ENCODE measurements around the gene PPP1R37. TPM values are rescaled to one million over a fixed set of nuclear protein-coding genes. Genes with fewer than 3 reads are reported as not detected.

The PPP1R37 gene
- total and polyA plus RNA-seq, 4 donors, result 1.8 to 10.4 (median 9.3) TPM

DNA sequence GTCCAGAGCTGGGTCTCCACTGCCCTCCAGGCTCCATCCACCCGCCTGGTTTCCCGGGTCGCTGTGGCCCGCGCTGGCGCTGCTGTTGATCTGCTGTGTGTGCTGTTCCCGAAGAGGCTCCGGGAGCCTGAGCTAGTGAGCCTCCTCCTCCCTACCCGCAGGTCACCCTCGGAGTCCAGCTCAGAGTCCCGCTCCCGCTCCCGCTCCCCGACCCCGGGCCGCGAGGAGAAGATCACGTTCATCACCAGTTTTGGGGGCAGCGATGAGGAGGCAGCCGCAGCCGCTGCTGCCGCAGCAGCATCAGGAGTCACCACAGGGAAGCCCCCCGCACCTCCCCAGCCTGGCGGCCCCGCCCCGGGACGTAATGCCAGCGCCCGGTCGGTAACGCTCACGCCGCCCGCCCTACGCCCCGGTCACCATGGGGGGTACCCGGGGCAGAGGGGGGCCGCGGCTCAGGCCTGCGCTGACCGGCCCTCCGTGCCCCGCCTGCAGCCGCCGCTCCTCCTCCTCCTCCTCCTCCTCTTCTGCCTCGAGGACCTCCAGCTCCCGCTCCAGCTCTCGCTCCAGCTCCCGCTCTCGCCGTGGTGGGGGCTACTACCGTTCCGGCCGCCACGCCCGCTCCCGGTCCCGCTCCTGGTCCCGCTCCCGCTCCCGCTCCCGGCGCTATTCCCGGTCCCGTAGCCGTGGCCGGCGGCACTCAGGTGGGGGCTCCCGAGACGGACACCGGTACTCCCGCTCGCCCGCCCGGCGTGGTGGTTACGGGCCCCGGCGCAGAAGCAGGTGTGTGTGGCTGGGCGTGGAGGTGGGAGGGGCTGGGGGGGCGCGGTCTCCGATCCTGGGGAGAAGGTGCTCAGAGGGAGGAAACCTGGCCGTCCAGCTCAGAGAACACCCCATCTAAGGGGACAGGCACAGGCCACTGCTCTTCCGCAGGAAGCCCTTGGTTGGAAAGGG, 28.9 kb upstream of the PPP1R37 start:
- H3K27me3 ChIP-seq (ENCODE audit: control insufficient read depth in 4 of 4, insufficient read depth in 4 of 4, low read length in 3 of 4), result no peaks in the 10 kb centered on the region
- DNase-seq (ENCODE audit: low spot score), result no peak
- H3K4me3 ChIP-seq (ENCODE audit: low read depth in 1 of 3, low read length in 3 of 3), result no peak overlapping the region
- no peak overlapping the region for H3K9ac ChIP-seq (ENCODE audit: low read depth in 1 of 2, low read length in 2 of 2)
- peaks cover 46 to 72% (median 53%) of the 10 kb centered on the region in 4 donors for H3K36me3 ChIP-seq (ENCODE audit: control insufficient read depth in 4 of 4, insufficient read depth in 3 of 4, low read depth in 1 of 4, low read length in 3 of 4)
- H3K9me3 ChIP-seq (ENCODE audit: control insufficient read depth in 4 of 4, low read length in 3 of 4), result no peaks in the 10 kb centered on the region
- WGBS, result 96% methylated on average over 85 of the region's 85 CpGs
- no peak overlapping the region for H3K27ac ChIP-seq (ENCODE audit: low read depth in 1 of 2, low read length in 2 of 2)
- TF ChIP-seq NR2F2 (IDR thresholded peaks at IDR 0.05) (no peak), YY1 (IDR thresholded peaks at IDR 0.05) (no peak), FOXA1 (IDR thresholded peaks at IDR 0.05) (no peak), RXRA (IDR thresholded peaks at IDR 0.05) (no peak), JUND (IDR thresholded peaks at IDR 0.05) (no peak), ATF3 (IDR thresholded peaks at IDR 0.05) (no peak)
- TF ChIP-seq, protein P1, sequence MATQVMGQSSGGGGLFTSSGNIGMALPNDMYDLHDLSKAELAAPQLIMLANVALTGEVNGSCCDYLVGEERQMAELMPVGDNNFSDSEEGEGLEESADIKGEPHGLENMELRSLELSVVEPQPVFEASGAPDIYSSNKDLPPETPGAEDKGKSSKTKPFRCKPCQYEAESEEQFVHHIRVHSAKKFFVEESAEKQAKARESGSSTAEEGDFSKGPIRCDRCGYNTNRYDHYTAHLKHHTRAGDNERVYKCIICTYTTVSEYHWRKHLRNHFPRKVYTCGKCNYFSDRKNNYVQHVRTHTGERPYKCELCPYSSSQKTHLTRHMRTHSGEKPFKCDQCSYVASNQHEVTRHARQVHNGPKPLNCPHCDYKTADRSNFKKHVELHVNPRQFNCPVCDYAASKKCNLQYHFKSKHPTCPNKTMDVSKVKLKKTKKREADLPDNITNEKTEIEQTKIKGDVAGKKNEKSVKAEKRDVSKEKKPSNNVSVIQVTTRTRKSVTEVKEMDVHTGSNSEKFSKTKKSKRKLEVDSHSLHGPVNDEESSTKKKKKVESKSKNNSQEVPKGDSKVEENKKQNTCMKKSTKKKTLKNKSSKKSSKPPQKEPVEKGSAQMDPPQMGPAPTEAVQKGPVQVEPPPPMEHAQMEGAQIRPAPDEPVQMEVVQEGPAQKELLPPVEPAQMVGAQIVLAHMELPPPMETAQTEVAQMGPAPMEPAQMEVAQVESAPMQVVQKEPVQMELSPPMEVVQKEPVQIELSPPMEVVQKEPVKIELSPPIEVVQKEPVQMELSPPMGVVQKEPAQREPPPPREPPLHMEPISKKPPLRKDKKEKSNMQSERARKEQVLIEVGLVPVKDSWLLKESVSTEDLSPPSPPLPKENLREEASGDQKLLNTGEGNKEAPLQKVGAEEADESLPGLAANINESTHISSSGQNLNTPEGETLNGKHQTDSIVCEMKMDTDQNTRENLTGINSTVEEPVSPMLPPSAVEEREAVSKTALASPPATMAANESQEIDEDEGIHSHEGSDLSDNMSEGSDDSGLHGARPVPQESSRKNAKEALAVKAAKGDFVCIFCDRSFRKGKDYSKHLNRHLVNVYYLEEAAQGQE (IDR thresholded peaks at IDR 0.05), result no peak
- no peaks in the 10 kb centered on the region for H3K4me1 ChIP-seq (ENCODE audit: control insufficient read depth in 4 of 4, insufficient read depth in 4 of 4, low read length in 3 of 4)

- DNase-seq (ENCODE audit: low spot score), result no peak
- peaks cover 38 to 64% (median 43%) of the 10 kb centered on the region in 4 donors for H3K36me3 ChIP-seq (ENCODE audit: control insufficient read depth in 4 of 4, insufficient read depth in 3 of 4, low read depth in 1 of 4, low read length in 3 of 4)
- 97% methylated on average over 38 of the region's 38 CpGs for WGBS
- no peaks in the 10 kb centered on the region for H3K9me3 ChIP-seq (ENCODE audit: control insufficient read depth in 4 of 4, low read length in 3 of 4)
- no peak for TF ChIP-seq RXRA (IDR thresholded peaks at IDR 0.05)
- TF ChIP-seq YY1 (IDR thresholded peaks at IDR 0.05), result no peak
- no peak for TF ChIP-seq NR2F2 (IDR thresholded peaks at IDR 0.05)
- H3K27me3 ChIP-seq (ENCODE audit: control insufficient read depth in 4 of 4, insufficient read depth in 4 of 4, low read length in 3 of 4), result no peaks in the 10 kb centered on the region
- H3K9ac ChIP-seq (ENCODE audit: low read depth in 1 of 2, low read length in 2 of 2), result no peak overlapping the region
- no peak overlapping the region for H3K27ac ChIP-seq (ENCODE audit: low read depth in 1 of 2, low read length in 2 of 2)
- H3K4me1 ChIP-seq (ENCODE audit: control insufficient read depth in 4 of 4, insufficient read depth in 4 of 4, low read length in 3 of 4), result no peaks in the 10 kb centered on the region
- no peak overlapping the region for H3K4me3 ChIP-seq (ENCODE audit: low read depth in 1 of 3, low read length in 3 of 3)
These were observed 25.9 kb upstream of the PPP1R37 start for GRCh38 chr19:45066921-45067661.

DNA sequence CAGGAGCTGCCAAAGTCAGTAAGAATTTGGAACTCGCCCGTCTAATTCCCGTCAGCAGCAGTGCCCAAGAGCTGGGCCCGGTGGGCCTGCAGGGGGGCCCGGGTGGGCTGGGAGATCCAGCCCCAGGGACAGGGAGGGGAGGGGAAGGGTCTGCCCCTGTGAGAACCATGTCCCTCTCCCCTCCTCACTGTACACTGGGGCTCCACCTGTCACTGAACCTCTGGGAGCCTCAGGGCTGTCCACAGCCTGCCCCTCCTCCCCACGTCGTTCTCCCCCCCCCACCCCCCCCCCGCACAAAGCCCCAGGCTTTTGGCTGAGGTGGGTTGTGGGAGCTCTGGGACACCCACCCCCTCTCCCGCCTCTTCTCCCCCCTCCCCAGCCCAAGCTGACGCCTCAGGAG, 24.9 kb upstream of the PPP1R37 start:
- DNase-seq (ENCODE audit: low spot score), result no peak
- 89% methylated on average over 10 of the region's 10 CpGs for WGBS
- H3K9me3 ChIP-seq (ENCODE audit: control insufficient read depth in 4 of 4, low read length in 3 of 4), result no peaks in the 10 kb centered on the region

More for the DNA sequence above, 24.9 kb upstream of the PPP1R37 start:
- Histone ChIP-seq H3K4me3 (ENCODE audit: low read depth in 1 of 3, low read length in 3 of 3) (no peak overlapping the region), H3K27ac (ENCODE audit: low read depth in 1 of 2, low read length in 2 of 2) (no peak overlapping the region), H3K36me3 (ENCODE audit: control insufficient read depth in 4 of 4, insufficient read depth in 3 of 4, low read depth in 1 of 4, low read length in 3 of 4) (peaks cover 32 to 57% (median 39%) of the 10 kb centered on the region in 4 donors), H3K4me1 (ENCODE audit: control insufficient read depth in 4 of 4, insufficient read depth in 4 of 4, low read length in 3 of 4) (no peaks in the 10 kb centered on the region), H3K27me3 (ENCODE audit: control insufficient read depth in 4 of 4, insufficient read depth in 4 of 4, low read length in 3 of 4) (no peaks in the 10 kb centered on the region), H3K9ac (ENCODE audit: low read depth in 1 of 2, low read length in 2 of 2) (no peak overlapping the region)
- TF ChIP-seq ATF3 (IDR thresholded peaks at IDR 0.05), result no peak
- no peak for TF ChIP-seq YY1 (IDR thresholded peaks at IDR 0.05)
- no peak for TF ChIP-seq NR2F2 (IDR thresholded peaks at IDR 0.05)
- no peak for TF ChIP-seq FOXA2 (IDR thresholded peaks at IDR 0.05)
- no peak for TF ChIP-seq RXRA (IDR thresholded peaks at IDR 0.05)
- TF ChIP-seq, protein P2, sequence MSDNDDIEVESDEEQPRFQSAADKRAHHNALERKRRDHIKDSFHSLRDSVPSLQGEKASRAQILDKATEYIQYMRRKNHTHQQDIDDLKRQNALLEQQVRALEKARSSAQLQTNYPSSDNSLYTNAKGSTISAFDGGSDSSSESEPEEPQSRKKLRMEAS (IDR thresholded peaks at IDR 0.05), result no peak
